HG03025 (cell line): Measurements from ENCODE around the gene RPP25L.

Source experiments
- ATAC-seq: cut with Tn5 transposase; IDR thresholded peaks from one replicate; pipeline ENCODE4 v1.9.1; 2021; ENCODE audit warnings: mild to moderate bottlenecking, moderate library complexity; ENCODE audit not compliant: unreplicated experiment, low FRiP score

The RPP25L gene

DNA sequence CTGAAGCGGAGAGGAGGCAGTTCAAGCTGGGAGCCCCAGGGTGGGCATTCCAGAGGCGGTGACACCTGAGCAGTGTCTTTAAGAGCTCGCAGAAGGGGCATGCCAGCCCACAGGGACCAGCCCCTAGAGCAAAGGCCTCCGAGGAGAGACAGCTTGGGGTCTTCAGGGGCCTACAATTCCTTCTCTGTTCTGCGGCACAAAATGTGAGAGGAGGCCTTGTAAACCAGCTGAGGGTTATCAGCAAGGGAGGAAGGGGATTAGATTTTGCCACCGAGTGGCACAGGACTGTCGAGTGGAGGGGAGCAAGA is 26.2 kb upstream of the RPP25L start:
- no peak for ATAC-seq

DNA sequence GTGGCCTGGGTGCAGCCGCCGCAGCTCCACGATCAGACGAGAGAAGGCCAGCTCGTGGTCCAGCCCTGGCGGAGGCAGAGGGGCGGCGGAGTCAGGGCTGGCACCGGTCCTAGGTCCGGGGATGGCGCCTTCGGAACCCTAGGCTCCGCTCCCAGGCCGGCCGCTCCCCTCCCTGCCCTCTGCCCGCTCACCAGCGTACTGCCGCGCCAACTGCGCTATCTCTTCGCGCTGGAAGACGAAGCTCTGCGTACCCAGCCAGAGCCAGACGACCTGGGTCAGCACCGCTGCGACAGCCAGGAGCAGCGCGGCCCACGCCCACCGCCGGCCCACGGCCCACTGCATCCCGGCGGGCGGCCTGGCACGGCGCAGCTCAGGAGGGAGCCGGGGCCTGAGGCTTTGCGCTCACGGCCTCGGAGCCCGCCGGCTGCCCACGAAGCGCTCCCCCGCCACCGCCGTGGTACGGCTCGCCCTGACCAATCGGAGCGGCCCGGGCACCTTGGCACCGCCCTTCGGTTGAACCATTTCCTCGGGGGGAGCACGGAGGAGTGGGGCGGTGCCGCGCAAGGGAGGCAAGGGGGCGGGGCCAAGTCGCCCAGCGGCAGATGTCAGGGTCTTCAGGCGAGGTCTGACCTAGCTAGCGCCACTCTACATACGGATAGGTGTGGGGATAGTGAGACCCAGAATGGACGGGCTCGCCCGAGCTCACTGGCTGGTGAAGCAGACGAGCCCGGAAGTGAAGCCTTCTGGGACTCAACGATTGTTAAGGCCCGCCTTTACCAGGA is 25.6 kb upstream of the RPP25L start, which contains the start of gene SIGMAR1:
SIGMAR1 (minus strand) TSS at position 432 of the 782 bp plus-strand sequence; CDS start at position 342, 90 bp downstream.
- peak; percentile 81 for ATAC-seq

DNA sequence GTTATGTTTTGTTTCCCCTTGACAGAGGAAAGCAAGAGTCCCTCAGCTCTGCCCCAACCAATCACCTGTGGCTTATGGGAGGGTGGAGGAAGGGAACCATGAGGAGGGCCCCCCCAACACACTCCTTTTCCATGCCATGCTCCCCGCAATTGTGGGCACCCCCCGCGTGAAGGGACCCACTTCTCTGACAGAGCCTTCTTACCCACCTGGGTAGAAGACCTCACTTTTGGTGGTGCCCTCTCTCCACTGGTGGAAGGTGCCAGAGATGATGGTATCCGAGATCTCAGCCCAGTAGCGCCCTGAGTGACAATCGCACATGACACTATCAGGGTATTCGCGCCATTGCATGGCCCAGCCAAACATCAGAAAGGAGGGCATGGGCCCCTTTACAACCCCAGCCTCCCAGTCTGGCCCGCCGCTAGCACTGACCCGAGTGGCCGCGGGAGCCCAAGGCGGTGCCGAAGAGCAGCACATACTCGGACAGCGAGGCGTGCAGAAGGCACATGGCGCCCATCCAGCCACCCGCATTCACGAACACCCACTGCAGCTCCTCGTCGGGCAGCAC is 25.0 kb upstream of the RPP25L start:
- peak; percentile 23 for ATAC-seq

- ATAC-seq = no peak
Measured at GRCh38 chr9:34635556-34635955, 23.7 kb upstream of the RPP25L start.

- no peak for ATAC-seq
Measured at GRCh38 chr9:34634551-34635248, 22.8 kb upstream of the RPP25L start.

DNA sequence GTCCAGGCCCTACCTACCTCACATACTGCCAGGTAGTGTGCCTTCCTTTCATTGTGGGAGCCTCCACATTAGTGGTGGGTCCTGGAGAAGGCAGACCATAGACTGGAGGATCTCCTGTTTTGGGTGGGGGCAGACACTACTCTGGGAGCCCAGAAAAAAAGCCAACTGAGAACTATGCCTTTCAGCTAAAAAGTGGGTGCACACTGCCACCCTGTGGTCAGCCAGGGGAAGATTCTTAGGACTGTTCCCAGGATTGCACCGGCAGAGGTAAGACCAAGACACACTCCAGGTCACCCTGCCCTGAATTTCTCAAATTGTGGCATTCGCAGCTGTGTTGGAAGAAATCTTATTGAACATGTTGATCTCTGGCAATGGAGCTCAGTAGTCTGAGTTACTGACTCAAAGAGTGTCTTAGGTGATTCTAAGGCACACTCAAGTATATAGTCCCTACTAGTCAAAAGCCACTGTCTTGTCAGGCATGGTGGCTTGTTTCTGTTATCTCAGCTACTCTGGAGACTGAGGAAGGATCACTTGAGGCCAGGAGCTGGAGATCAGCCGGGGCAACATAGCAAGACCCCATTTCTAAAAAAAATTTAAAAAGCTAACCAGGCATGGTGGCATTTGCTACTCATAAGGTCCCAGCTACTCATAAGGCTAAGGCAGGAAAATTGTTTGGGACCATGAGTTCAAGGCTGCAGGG is 22.1 kb upstream of the RPP25L start:
- ATAC-seq = no peak

GRCh38 chr9:34633166-34633565 is 21.3 kb upstream of the RPP25L start:
- no peak for ATAC-seq

DNA sequence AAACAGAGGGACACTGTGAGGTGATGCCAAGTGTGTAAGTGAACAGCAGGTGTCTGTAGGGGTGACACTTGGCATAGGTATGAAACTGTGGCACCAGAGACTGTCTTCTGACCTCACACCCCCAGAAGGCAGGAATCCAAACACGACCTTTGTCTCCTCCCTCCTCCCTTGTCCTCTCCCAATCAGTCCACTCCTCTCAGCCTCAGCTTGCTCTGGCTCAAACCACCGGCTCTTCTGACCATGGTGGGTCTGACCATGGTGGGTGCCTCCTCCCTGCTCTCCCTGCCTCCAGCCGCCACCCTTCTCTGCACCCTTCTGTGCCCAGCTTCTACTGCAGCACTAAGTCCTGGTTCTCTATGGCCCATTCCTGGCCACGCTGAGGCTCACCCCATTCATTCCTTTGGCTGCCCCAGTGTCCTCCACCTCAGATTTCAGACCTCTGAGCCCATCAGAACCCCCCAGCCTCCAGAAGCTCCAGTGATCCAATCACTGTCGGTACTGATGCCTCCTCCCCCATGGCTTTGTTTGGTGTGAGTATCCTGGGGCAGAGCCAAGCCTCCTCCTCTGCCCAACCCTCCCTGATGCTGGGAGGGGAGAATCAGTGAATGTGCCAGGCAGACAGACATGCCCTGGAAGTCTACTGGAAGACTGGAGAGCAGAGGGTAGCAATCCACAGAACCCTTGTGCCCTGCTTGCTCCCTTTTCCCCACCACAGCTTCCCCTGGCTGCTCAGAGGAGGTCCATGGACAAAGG is 18.7 kb upstream of the RPP25L start:
- ATAC-seq = no peak

DNA sequence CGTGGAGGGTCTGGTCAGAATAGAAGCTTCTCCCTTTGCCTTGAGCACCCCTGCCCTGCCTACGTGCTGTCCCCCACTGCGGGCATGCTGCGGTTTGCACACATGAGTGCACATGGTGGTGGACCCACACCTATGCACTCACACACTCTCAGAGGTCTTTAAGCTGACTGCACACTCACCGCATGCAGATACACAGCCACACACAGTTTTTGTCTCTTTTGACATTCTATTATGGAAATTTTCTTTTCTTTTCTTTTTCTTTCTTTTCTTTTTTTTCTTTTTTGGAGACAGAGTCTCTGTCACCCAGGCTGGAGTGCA is 17.6 kb upstream of the RPP25L start:
- no peak for ATAC-seq

GRCh38 chr9:34628656-34629490 is 17.0 kb upstream of the RPP25L start, which contains the start of gene ARID3C:
Gene ARID3C, minus strand, starts transcription at chr9:34629066. Its CDS starts 1,052 bp downstream, at chr9:34628014.
- ATAC-seq = no peak

- ATAC-seq = no peak
Measured at GRCh38 chr9:34627716-34628655, 16.1 kb upstream of the RPP25L start.

DNA sequence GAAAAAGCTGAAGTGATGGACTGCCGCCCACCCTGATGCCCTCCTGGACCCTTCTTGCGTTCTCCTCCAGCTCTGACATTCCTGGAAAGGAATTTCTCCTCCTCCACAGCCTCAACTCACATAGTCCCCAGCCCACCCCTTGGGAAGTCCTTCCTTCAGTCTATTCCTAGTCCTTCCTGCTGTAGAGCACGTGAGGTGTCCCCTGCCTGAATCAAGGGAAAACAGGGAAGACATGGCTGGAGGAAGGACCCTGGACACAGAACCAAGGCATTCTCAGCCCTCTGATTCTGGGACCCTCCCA is 13.2 kb upstream of the RPP25L start:
- ATAC-seq = no peak

DNA sequence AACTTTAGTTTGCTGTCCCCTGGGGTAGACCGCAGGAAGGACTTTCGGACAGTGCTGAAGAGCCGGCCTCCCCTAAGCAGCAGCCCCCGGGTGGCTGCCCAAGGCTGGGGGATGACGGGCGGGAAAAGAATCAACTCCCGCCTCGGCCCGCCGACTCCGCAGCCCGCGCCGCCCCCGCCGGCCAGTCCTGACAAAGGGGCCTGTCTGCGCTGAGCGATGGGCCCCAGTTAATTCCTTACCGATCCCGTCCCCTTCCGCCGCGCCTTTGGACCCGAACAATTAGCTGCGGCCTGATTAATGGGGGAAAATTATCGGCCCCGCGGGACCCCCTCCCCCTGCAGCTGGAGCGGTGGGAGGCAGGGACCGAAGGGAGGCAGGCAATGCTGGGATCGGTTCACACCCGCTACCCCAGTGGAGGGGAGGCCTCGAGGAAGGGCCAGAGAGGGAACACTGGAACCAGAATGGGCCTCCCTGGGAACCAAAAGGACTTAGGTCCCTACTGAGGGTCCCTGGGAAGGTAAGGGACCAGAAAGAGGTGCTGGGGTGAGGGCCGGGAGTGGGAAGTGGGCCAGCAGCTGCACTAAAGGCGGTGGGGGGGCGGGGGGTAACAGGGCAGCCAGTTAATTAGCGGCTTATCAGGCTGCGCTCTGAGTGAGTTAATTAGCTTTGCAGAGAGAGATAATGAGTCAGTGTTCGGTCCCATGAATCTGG is 12.7 kb upstream of the RPP25L start:
- ATAC-seq = no peak

GRCh38 chr9:34623374-34624235 is 11.7 kb upstream of the RPP25L start:
- no peak for ATAC-seq

DNA sequence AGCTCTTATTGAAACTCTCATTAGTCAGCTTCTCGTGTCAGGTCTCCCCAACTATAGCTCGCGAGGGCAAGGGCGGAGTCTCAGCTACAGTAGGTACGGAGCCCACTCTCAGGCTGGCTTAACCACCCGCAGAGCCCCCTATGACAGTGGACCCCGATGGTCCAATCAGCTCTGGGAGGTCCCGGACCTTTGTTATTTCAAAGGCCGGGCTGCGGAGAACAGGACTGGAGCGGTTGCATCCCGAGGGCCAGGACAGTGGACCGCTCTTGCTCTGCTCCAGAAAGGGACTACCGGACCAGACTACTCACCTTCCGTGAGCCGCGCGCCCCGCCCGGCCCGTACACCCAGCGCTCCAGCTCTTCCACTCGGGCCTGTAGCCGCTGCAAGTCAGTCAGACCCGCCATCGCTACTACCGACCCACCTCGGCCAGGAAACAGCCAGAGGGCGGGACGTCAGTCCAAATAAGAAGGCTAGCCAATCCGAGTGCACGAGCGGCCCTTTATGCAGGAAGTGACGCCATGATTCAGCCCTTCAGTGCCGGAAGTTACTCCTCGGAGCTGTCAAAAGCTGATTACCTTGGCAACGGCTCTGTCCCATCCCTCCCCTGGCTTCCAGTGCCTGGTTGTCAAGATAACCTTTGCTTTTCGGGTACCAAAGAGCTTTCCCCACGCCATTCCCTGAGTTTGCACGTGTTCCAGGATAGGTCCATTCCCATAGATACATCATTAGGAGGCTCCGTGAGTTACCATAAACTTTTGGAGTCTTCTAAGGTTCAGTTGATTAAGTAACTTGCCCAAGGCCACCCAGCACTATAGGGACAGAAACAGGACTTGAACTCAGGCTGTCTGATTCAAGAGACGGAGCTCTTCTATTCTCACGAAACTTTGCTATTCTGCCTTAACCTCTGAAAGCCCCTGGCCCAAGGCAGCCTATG is 8.4 kb upstream of the RPP25L start, which contains the start of gene DCTN3:
DCTN3 (minus strand) TSS at position 435 of the 934 bp plus-strand sequence; CDS start at position 404, 31 bp downstream.
- peak; percentile 99 for ATAC-seq

- ATAC-seq = no peak
Measured at GRCh38 chr9:34615132-34615531, 3.2 kb upstream of the RPP25L start.
